OCI-LY1 (cell line): ENCODE data around the gene ALS2.
A peak's percentile ranks its signal among the peaks of the same experiment; 100 is the strongest.

Experiments
- H2AFZ ChIP-seq: fragments of 200-600 bp; sonication (generic), shearing (Covaris generic); 2 replicates; pipeline ENCODE4 v1.6.0; 2014; ENCODE audit warnings: antibody characterized with exemption, mild to moderate bottlenecking, low read length
- H3F3A ChIP-seq: fragments of 200-600 bp; sonication (generic), shearing (Covaris generic); 2 replicates; pipeline ENCODE4 v1.6.0; 2014; ENCODE audit warnings: mild to moderate bottlenecking, antibody characterized with exemption, low read length, moderate library complexity; ENCODE audit not compliant: insufficient read depth
- H3K27ac ChIP-seq: fragments of 200-600 bp; sonication (generic); 2 replicates; pipeline ENCODE4 v1.5.1; 2014; ENCODE audit warnings: low read length, mixed run types, mild to moderate bottlenecking, low read depth; ENCODE audit not compliant: poor library complexity, severe bottlenecking
- H3K27me3 ChIP-seq: fragments of 200-600 bp; sonication (generic); 2 replicates; pipeline ENCODE4 v1.6.0; 2014; ENCODE audit warnings: antibody characterized with exemption, mild to moderate bottlenecking, low read length, moderate library complexity; ENCODE audit not compliant: insufficient read depth
- H3K36me3 ChIP-seq: fragments of 200-600 bp; sonication (generic); 2 replicates; pipeline ENCODE4 v1.6.1; 2014; ENCODE audit warnings: mild to moderate bottlenecking, antibody characterized with exemption, low read length, moderate library complexity, mixed read lengths; ENCODE audit not compliant: insufficient read depth
- H3K4me1 ChIP-seq: fragments of 200-600 bp; sonication (generic); 2 replicates; pipeline ENCODE4 v1.5.1; 2014; ENCODE audit warnings: mild to moderate bottlenecking, low read length, moderate library complexity; ENCODE audit not compliant: insufficient read depth, severe bottlenecking
- H3K4me2 ChIP-seq: fragments of 200-600 bp; sonication (generic), shearing (Covaris generic); 2 replicates; pipeline ENCODE4 v1.6.1; 2014; ENCODE audit warnings: low read length
- H3K4me3 ChIP-seq: fragments of 200-600 bp; sonication (generic); 2 replicates; pipeline ENCODE4 v1.5.1; 2014; ENCODE audit warnings: low read length, low read depth, mild to moderate bottlenecking, mixed read lengths; ENCODE audit not compliant: poor library complexity, severe bottlenecking
- H3K79me2 ChIP-seq: fragments of 200-600 bp; shearing (Covaris generic); 2 replicates; pipeline ENCODE4 v1.6.1; 2016; ENCODE audit warnings: mixed run types, low read length, mixed read lengths; ENCODE audit not compliant: insufficient read depth
- H3K9ac ChIP-seq: fragments of 200-600 bp; sonication (generic), shearing (Covaris generic); 2 replicates; pipeline ENCODE4 v1.6.1; 2014; ENCODE audit warnings: mild to moderate bottlenecking, low read length, mixed read lengths
- H3K9me2 ChIP-seq: fragments of 200-600 bp; sonication (generic), shearing (Covaris generic); 2 replicates; pipeline ENCODE4 v1.6.1; 2014; ENCODE audit warnings: low read depth, mild to moderate bottlenecking, low read length, mixed read lengths
- H3K9me3 ChIP-seq: fragments of 200-600 bp; shearing (Covaris generic); 2 replicates; pipeline ENCODE4 v1.6.1; 2014; ENCODE audit warnings: low read length, mixed read lengths
- H4K20me1 ChIP-seq: fragments of 200-600 bp; sonication (generic), shearing (Covaris generic); 2 replicates; pipeline ENCODE4 v1.6.0; 2016; ENCODE audit warnings: mild to moderate bottlenecking, low read length; ENCODE audit not compliant: insufficient read depth
- CTCF ChIP-seq: fragments of 200-600 bp; sonication (generic), shearing (Covaris generic); IDR thresholded peaks from 2 replicates; pipeline ENCODE4 v1.5.1; 2017; ENCODE audit warnings: mild to moderate bottlenecking, antibody characterized with exemption, low read length, moderate library complexity, mixed read lengths
- EZH2 ChIP-seq: fragments of 200-600 bp; sonication (generic), shearing (Covaris generic); IDR thresholded peaks from 2 replicates; pipeline ENCODE4 v1.8.0; 2017; ENCODE audit warnings: borderline replicate concordance, mixed run types, mild to moderate bottlenecking, antibody characterized with exemption, low read length, moderate library complexity, mixed read lengths

ALS2 gene

GRCh38 chr2:201781557-201782051 lies 871 bp upstream of the ALS2 start:
- Histone ChIP-seq H3K9me2 (no peaks in the 10 kb centered on the region), H3K9ac (peak overlapping the region; percentile 74), H3K4me1 (peaks cover 27% of the 10 kb centered on the region), H4K20me1 (no peaks in the 10 kb centered on the region), H3F3A (no peaks in the 10 kb centered on the region), H3K4me3 (peak overlapping the region; percentile 81), H3K9me3 (no peaks in the 10 kb centered on the region), H3K27me3 (no peaks in the 10 kb centered on the region), H3K4me2 (peak overlapping the region; percentile 95), H2AFZ (peak overlapping the region; percentile 87), H3K79me2 (no peaks in the 10 kb centered on the region), H3K36me3 (no peaks in the 10 kb centered on the region), H3K27ac (no peak overlapping the region)
- TF ChIP-seq EZH2 (no peak), CTCF (no peak)

- Histone ChIP-seq H4K20me1 (no peaks in the 10 kb centered on the region), H3F3A (no peaks in the 10 kb centered on the region), H3K4me3 (peak overlapping the region; percentile 81), H2AFZ (0 out of 2 replicates have a peak overlapping the region, but pooled peaks have one; percentile 29), H3K27me3 (no peaks in the 10 kb centered on the region), H3K27ac (no peak overlapping the region), H3K4me1 (peaks cover 27% of the 10 kb centered on the region), H3K79me2 (no peaks in the 10 kb centered on the region), H3K9me3 (no peaks in the 10 kb centered on the region), H3K36me3 (no peaks in the 10 kb centered on the region), H3K9ac (peak overlapping the region; percentile 74), H3K9me2 (no peaks in the 10 kb centered on the region), H3K4me2 (peak overlapping the region; percentile 95)
- TF ChIP-seq CTCF (no peak), EZH2 (no peak)
These were observed 646 bp downstream of the ALS2 start for GRCh38 chr2:201779901-201780673.

GRCh38 chr2:201777869-201778268 lies 2.9 kb downstream of the ALS2 start:
- Histone ChIP-seq H3K9ac (no peak overlapping the region), H3K79me2 (no peaks in the 10 kb centered on the region), H3K36me3 (no peaks in the 10 kb centered on the region), H3K9me3 (no peaks in the 10 kb centered on the region), H3K4me1 (peaks cover 27% of the 10 kb centered on the region), H3F3A (no peaks in the 10 kb centered on the region), H3K4me3 (no peak overlapping the region), H3K4me2 (no peak overlapping the region), H3K9me2 (no peaks in the 10 kb centered on the region), H3K27ac (no peak overlapping the region), H2AFZ (no peak overlapping the region), H4K20me1 (no peaks in the 10 kb centered on the region), H3K27me3 (no peaks in the 10 kb centered on the region)
- TF ChIP-seq CTCF (no peak), EZH2 (no peak)
